ENCODE measurements around the gene RALY.

GRCh38 chr20:33979094-33979493, 14.6 kb upstream of the RALY start:
- TF ChIP-seq CTCF (conservative IDR thresholded peaks at IDR 0.05; ENCODE audit: low read depth, low read length) (no peak), EZH2 (IDR thresholded peaks at IDR 0.05; ENCODE audit: borderline replicate concordance, low read depth, low read length, poor library complexity, severe bottlenecking) (no peak)
